Kidney capillary endothelial cell (primary cell): Measurements from ENCODE around the gene ALDH9A1.
A peak's percentile ranks its signal among the peaks of the same experiment; 100 is the strongest.
"Not testable (repeated sequence)": the region's sequence is repeated elsewhere in the genome, so short reads cannot be mapped to it uniquely, and the experiment has no call there.

Source experiments
- DNase-seq: peaks from one replicate; pipeline ENCODE4 v3.0.0-alpha.2; 2018; ENCODE audit warnings: low spot score

ALDH9A1 gene

DNA sequence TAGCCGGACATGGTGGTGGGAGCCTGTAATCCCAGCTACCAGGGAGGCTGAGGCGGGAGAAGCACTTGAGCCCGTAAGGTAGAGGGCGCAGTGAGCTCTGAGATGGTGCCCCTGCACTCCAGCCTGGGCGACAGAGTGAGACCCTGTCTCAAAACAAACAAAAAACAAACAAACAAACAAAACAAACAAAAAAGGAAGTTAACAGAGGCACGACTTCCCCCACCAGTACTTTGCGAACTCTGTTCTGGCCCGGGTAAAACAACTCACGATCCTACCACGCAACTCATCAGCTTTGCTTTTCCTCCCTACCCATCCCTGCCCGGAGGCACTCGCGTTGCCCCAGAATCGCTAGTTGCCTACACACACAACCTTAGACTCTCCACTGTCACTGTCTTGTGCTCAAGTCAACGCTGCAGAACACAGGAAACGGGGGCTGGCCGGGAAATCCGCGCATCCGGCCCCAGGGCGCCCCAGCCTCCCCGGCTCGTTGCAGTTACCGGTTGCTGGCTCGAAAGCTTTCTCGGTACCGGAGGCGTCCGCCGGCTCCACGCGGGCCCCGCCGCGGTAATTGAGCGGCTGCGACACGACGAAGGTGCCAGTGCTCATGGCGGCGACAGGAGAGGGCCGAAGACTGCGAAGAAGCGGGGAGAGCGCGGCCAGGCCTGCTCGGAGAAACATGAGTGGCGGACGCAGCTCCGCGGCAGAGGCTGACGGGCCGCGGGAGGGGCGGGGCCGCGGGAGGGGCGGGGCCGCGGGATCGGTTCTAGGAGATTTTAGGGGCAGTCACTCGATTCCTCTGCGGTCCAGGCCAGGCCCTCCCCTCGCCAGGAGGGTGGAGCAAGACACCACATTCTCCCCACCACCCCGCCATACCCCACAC, at the start of gene ALDH9A1:
TSS of gene ALDH9A1 (minus strand) at position 682 of the 880 bp plus-strand sequence. CDS start at position 678, 4 bp downstream.
- peak; percentile 75 for DNase-seq

DNA sequence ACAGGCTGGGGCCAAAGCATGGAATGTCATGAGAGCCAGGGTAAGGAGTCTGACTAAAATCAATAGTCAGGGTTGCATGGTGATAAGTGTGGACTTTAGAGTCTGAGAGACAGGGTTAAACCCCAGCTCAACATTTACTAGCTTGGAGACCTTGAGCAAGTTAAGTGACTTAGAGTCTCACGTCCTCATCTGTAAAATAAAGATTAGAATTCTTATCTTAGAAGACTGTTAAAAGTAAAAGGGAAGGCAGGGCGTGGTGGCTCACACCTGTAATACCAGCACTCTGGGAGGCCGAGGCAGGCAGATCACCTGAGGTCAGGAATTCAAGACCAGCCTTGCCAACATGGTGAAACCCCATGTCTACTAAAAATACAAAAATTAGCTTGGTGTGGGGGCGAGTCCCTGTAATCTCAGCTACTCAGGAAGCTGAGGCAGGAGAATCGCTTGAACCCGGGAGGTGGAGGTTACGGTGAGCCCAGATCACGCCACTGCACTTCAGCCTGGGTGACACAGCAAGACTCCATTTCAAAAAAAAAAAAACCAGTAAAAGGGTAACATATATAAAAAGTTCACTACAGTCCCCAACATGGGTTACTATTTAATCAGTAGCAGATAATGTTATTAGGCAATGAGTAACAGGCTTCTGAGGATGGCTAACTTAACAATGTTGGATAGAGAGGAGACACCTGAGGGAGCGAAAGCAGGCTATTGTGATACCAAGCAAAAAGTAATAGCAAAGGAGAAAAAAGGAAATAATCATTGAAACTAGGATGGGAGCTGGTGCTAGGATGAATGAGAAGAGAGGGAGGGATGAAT, 49.5 kb upstream of the ALDH9A1 start:
- no peak for DNase-seq

DNA sequence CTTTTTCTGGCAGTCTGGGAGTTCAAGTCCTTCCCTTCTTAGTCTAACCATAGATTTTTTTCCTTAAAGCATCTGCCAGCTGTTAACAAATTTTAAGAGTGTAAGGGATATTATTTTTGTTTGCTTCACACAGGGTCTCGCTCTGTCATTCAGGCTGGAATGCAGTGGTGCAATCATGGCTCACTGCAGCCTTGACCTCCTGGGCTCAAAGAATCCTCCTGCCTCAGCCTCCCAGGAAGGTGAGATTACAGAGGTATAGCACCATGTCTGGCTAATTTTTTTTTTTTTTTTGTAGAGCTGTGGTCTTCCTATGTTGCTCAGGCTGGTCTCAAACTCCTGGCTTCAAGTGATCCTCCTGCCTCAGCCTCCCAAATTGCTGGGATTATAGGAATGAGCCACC, 46.6 kb upstream of the ALDH9A1 start:
- not testable (repeated sequence) for DNase-seq

DNA sequence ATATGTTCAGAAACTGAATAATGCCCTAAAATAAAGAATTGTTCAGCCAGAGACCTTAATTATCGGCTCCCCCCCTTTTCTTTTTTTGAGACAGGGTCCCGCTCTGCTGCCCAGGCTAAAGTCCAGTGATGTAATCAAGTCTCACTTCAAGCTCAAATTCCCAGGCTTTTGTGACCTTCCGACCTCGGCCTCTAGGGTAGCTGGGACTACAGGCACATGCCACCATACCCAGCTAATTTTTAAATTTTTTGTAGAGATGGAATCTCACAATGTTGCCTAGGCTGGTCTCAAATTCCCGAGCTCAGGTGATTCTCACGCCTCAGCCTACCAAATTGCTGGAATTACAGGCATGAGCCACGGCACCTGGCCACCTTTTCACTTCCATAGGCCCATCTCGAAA, 43.8 kb upstream of the ALDH9A1 start:
- DNase-seq, result no peak

DNA sequence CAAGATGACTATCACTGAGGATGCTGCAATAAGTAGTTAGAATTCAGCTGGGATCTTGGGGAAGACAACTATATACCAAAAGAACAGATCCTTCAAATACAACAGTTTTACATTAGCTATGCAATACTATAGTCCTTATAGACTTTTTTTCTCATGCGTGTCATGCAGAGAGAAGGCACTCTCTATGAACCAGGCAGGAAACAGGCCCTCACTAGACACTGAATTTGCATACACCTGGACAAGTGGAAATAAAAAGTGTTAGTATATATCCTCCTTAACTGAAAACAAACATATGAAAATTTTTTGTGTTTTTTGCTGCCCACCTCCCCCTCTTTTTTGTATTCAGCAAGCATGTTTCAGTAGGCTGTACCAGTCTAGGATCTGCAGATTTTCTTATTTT, 40.4 kb upstream of the ALDH9A1 start:
- DNase-seq, result no peak

DNA sequence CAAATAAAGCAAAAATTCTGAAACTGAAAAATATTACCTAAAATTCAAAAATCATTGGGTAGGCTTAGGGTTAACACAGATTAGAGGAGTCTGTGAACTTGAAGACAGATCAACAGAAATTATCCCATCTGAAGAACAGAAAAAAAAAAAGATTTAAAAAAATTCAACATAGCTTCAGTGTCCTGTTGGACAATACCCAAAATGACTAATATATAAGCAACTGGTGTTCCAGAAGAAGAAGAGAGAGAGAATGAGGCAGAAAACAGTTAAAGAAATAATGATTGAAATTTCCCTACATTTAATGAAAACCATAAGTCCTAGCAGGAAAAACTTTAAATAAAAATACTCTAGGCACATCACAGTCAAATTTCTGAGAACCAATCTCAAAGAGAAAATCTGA, 38.8 kb upstream of the ALDH9A1 start:
- no peak for DNase-seq

DNA sequence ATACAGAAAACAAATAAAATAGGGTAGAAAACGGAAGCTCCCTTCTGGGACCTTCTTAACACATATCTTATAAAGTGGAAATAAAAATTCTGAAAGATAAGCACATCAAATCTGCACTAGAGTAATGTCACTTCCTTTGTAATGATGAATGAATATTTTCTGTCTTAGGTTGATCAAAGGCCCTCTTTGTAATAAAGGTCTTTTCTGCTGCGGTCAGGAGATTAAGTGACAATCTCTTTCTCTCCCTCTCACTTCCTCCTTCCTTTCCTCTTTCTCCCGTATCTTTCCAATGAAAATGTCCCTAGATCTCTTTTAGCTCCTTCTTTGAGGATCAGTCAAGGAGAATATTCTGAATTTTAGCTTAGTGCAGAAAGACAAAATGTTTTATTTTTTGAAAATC, 36.5 kb upstream of the ALDH9A1 start:
- no peak for DNase-seq

DNA sequence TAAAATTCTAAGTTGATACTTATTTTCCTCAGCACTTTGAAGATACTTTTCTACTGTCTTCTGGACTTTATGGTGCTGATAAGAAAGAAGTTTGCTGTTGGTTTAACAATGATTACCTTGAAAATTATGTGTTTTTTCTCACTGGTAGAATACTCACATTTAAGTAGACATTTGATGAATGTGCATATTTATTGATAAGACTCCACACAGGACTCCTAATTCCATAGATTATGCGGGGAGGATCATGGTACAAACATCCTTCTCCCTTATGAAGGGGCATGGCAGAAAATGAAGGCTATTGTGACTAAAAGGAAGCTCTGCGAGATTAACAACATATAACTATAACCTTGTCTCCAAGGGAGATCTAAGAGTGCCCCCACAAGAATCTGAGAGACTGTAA, 28.5 kb upstream of the ALDH9A1 start:
- DNase-seq, result no peak

DNA sequence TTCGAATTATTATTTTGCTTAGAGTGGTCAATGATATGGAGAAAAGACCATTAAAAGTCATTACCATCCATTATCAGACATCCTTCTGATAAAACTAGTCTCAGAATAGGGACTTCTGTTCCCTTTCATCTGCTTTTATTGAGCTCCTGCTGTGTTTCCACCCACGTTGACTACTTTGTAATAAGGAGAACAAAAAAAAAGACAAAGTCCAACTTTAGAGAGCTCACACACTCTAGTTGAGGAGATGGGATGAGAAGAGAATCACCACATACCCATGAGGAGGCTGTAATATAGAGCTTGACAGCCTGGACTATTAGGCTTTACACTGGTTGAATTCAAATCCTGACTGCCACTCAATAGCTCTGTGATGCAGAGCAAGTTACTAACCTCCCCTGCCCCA, 27.8 kb upstream of the ALDH9A1 start:
- DNase-seq, result no peak

DNA sequence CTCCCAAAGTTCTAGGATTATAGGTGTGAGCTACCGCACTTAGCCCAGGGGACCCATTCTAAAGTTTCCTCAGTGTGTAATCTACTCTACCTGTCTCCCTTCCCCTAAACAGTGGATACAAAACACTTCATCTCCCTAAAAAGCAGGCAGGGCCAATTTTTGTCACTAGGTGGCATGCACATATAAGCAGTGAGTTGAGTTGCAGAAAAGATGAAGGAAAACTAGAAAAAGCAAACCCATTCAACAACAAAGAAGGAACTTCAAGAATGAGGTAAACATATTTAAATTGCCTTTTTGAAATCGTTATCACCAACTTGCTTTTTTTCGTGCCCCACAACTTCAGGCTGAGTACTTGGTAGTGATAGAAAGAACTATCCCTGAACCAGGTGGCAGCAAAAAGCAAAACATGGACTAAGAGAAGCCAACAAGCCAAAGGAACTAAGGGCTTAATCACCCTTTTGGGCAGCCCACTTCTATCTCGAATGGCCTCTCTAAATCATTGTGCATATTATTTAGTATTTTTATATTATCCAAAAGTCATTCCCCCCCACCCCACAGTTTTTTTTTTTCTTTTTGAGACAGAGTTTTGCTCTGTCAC, 19.7 kb upstream of the ALDH9A1 start:
- peak; percentile 55 for DNase-seq

DNA sequence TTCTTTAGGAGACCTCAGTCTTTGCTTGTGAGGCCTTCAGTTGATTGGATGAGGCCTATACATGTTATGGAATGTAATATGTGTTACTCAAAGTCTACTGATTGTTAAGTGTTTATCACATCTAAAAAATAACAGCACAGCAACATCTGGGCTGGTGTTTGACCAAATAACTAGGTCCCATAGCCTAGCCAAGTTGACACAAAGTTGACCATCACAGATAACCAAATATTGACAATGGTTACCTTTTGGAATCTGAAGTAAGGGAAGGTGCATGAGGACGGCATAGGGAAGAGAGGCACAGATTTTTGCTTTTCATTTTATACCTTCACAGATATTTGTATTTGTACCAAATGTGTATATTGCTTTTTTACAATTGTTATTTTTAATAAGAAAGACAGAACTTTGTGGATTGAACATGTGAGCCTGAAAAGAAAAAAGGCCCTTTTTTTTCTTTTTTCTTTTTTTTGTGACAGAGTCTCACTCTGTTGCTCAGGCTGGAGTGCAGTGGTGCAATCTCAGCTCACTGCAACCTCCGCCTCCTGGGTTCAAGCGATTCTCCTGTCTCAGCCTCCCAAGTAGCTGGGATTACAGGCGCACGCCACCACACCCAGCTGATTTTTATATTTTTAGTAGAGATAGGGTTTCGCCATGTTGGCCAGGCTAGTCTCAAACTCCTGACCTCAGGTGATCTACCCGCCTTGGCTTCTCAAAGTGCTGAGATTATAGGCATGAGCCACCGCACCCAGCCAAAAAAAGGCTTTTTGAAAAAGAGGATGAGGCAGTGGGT, 18.1 kb upstream of the ALDH9A1 start:
- DNase-seq, result not testable (repeated sequence)

DNA sequence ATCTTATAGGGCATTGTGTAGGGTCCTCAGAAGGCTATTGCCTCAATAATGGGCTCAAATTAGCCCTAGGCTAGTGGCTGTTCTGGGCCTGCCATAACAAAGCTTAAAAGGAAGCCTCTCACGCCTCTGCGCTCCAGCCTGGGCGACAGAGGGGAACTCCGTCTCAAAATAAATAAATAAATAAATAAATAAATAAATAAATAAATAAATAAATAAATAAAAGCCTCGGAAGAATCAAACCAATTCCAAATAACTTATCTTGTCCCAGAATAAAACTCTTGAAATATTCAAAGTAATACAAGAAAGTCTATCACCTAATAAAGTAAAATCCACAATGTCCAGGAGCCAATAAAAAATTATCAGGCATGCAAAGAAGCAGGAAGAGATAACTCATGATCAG, 14.4 kb upstream of the ALDH9A1 start:
- DNase-seq, result no peak

DNA sequence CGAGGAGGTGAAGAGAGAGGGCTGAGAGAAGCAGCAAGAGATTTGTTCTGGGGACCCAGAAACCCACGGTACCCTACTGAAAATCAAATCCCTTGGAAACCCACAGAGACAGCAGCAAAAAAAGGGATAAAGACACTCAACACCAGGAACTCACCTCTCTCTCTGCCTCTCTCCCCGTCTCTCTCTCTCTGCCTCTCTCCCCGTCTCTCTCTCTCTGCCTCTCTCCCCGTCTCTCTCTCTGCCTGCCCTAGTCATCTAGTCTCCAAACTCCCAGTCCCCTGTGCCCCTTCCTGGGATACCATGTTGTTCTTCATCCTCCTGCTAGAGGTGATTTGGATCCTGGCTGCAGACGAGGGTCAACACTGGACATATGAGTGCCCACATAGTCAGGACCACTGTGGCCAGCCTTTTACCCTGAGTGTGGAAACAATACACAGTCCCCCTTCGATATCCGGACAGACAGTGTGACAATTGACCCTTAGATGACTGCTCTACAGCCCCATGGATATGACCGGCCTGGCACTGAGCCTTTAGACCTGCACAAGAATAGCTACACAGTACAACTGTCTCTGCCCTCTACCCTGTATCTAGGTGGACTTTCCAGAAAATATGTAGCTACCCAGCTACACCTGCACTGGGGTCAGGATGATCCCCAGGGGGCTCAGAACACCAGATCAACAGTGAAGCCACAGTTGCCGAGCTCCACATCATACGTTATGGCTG, 9.8 kb upstream of the ALDH9A1 start:
- DNase-seq, result no peak

DNA sequence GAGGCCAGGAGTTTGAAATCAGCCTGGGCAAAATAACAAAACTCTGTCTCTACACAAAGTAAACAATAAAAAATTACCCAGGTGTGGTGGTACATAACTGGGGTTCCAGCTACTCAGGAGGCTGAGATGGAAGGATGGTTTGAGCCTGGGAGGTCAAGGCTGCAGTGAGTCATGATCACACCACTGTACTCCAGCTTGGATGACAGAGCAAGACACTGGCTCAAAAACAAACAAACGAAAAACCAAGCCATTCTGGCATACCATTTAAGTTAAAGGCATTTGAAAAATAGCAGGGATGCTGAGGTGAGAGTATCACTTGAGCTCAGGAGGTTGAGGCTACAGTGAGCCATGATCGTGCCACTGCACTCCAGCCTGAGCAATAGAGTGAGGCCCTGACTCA, 5.3 kb upstream of the ALDH9A1 start:
- DNase-seq, result no peak

DNA sequence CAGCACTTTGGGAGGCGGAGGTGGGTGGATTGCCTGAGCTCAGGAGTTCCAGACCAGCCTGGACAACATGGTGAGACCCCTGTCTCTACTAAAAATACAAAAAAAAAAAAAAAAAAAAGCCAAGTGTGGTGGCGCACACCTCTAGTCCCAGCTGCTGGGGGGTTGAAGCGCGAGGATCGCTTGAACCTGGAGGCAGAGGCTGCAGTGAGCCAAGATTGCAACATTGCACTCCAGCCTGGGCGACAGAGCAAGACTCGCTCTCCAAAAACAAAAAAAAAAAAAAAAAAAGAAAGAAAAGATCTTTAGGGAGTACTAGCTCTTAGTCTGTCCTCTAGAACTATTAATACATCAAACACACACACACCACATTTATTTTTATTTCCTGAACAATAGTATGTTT, 3.6 kb upstream of the ALDH9A1 start:
- not testable (repeated sequence) for DNase-seq

DNA sequence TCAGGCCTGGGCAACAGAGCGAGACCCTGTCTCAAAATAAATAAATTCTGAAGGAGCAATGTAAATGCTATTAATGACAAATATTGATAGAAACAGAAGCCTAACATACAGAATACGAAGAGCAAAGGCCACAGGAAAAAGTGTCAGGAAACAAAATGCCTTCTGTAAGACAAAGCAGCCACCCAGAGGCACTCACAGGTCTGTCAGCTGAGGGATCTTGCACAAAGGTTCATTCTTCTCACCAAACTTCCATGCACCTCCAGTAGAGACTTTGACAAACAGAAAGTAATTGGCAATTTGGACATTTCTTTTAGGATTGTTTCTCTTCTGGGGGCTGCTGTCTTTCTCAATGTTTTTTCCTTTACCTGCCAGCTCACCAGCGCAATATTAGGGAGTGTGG, 1.2 kb upstream of the ALDH9A1 start:
- no peak for DNase-seq

DNA sequence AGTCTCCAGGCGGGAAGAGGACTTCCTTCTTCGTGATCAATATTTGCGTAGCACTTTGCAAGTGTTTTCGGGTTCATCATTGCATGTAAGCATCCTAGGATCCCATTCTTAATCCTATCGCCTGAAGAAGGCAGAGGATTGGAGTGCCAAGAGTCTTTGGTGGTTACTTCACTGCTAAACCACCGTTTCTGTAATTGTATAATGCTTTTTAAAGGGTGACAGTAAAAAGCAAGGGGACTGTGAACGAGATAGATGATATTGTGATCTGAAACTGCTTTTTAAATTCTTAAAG, 345 bp upstream of the ALDH9A1 start:
- no peak for DNase-seq

DNA sequence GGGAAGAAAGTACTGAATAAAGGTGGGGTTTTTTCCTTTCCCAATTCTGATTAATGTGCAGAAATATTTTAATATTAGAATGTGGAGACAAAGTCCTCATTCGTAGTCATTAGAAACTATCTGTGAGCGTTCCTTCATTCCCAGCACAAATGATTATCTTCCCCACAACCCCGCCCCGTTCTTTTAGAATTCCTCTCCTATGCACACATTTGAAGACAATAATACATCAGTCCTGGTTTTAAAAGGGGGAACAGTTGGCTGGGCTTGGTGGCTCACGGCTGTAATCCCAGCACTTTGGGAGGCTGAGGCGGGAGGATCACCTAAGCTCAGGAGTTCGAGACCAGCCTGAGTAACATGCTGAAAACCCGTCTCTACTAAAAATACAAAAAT, 876 bp downstream of the ALDH9A1 start:
- DNase-seq, result no peak

DNA sequence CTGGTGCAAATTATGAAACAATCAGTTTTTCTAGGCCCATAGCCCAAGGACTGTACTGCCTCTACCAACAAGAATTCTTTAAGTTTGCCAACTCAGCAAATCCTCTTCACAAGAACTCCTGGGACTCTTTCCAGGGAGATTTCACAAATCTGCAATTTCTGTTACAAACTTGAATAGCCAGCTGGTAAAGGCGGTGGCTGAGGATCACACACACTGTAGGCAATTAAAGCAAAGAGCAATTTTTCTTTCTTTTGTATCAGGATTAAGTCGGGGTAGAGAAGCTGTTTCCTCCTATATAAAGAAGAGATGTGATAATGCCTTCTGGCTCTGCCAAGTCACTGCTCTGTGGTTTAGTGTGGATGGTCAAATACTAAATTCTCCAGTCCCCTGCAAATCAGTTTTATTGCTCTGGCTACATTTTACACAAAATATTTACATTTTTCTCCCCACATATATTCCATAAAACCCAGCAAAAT, 1.7 kb downstream of the ALDH9A1 start:
- DNase-seq, result peak; percentile 13

DNA sequence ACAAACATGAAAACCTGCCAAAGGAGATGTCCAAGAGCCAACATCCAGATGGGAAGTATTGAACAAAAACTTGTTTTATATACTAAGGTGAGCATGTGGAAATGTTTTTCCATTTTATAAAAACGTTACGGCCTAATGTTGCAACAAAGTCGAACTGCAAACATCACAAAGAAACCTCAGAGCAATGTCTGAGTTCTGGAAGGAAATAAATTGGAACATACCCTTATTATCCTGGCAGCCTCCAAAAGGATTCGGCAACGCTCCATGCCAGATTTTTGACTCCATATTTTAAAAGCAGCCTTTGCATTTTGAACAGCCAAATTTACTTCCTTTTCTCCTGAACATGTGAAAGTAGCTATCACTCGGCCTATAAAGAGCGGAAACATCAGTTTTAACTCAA, 3.3 kb downstream of the ALDH9A1 start:
- no peak for DNase-seq

DNA sequence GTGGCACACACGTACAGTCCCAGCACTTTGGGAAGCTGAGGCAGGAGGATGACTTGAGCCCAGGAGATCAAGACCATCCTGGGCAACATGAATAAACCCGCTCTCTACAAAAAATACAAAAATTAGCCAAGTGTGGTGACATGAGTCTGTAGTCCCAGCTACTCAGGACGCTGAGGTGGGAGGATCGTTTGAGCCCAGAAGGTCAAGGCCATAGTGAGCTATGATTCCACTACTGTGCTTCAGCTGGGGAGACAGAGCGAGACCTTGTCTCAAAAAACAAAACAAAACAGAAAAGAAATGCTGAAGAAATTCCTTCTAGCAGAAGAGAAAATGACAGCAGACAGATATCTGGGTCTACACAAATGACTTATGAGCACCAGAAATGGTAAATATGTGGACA, 10.3 kb downstream of the ALDH9A1 start:
- no peak for DNase-seq
